ENCODE results near the gene AIG1. TPM values are rescaled to one million over a fixed set of nuclear protein-coding genes. Genes with fewer than 3 reads are reported as not detected.

Gene AIG1
- total and polyA plus RNA-seq, 2 experiments from 2014 or later, result 92.8 to 102 TPM

- Histone ChIP-seq H3K9me2 (replicated peaks; ENCODE audit: insufficient read depth) (no peaks in the 10 kb centered on the region), H3K4me1 (ENCODE audit: insufficient read depth) (peaks cover 8% of the 10 kb centered on the region), H3K4me2 (peak overlapping the region; percentile 6), H2AFZ (no peak overlapping the region), H3K9me3 (ENCODE audit: low read depth) (peaks cover 4% of the 10 kb centered on the region), H4K20me1 (ENCODE audit: insufficient read depth, poor library complexity, severe bottlenecking) (no peaks in the 10 kb centered on the region), H3K27me3 (no peaks in the 10 kb centered on the region), H3K36me3 (replicated peaks; ENCODE audit: insufficient read depth, low read depth) (no peaks in the 10 kb centered on the region), H3K27ac (no peak overlapping the region), H3K4me3 (no peak overlapping the region), H3K79me2 (no peaks in the 10 kb centered on the region)
- WGBS (ENCODE audit: low lambda C conversion rate, missing lambda C conversion rate), result 41% methylated on average over 1 of the region's 1 CpG
- DNase-seq (ENCODE audit: low spot score), result no peak
- TF ChIP-seq, protein P1, sequence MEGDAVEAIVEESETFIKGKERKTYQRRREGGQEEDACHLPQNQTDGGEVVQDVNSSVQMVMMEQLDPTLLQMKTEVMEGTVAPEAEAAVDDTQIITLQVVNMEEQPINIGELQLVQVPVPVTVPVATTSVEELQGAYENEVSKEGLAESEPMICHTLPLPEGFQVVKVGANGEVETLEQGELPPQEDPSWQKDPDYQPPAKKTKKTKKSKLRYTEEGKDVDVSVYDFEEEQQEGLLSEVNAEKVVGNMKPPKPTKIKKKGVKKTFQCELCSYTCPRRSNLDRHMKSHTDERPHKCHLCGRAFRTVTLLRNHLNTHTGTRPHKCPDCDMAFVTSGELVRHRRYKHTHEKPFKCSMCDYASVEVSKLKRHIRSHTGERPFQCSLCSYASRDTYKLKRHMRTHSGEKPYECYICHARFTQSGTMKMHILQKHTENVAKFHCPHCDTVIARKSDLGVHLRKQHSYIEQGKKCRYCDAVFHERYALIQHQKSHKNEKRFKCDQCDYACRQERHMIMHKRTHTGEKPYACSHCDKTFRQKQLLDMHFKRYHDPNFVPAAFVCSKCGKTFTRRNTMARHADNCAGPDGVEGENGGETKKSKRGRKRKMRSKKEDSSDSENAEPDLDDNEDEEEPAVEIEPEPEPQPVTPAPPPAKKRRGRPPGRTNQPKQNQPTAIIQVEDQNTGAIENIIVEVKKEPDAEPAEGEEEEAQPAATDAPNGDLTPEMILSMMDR (IDR thresholded peaks at IDR 0.05; ENCODE audit: poor library complexity), result no peak
- no peak for TF ChIP-seq EZH2phosphoT487 (IDR thresholded peaks at IDR 0.05; ENCODE audit: low read depth, severe bottlenecking, unreplicated experiment)
- TF ChIP-seq EZH2 (IDR thresholded peaks at IDR 0.05; ENCODE audit: borderline replicate concordance), result no peak
These were observed 297.0 kb downstream of the AIG1 start for GRCh38 chr6:143357561-143358255.

DNA sequence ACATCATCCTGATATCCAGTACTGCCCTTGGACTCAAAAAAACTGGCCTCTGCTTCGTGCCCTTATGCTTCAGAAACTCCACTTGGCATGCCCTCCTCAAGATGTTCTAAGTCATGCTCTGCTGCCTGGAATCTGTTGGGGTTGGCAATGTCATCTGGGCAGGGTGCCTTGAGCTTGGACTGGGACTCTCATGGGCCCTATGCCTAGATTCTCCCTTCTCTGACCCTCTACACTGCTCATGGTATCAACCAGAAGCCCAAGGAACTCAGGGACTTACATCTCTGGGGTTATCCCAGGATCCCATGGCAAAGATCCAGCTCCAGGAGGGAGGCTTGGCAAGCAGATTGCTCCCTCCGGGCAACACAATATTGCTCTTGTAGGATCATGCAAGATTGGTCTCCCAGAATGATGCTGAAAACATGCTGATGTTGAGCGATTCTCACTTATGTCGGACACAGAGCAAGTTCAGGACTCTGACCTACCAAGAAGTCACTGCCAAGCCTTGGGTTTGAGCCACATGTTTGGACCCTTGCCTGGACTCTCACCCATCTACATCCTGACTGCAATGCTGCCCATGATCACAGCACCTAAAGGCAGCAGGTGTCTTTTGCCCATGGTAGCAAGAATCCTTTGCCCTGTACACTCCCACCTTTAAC, 301.0 kb downstream of the AIG1 start:
- Histone ChIP-seq H3K4me3 (no peak overlapping the region), H2AFZ (no peak overlapping the region), H3K27me3 (no peaks in the 10 kb centered on the region), H3K4me2 (no peak overlapping the region), H3K4me1 (ENCODE audit: insufficient read depth) (peaks cover 8% of the 10 kb centered on the region), H3K27ac (no peak overlapping the region), H3K9me3 (ENCODE audit: low read depth) (no peaks in the 10 kb centered on the region), H3K36me3 (replicated peaks; ENCODE audit: insufficient read depth, low read depth) (no peaks in the 10 kb centered on the region), H3K79me2 (no peaks in the 10 kb centered on the region), H3K9me2 (replicated peaks; ENCODE audit: insufficient read depth) (no peaks in the 10 kb centered on the region), H4K20me1 (ENCODE audit: insufficient read depth, poor library complexity, severe bottlenecking) (no peaks in the 10 kb centered on the region)
- 90% methylated on average over 4 of the region's 4 CpGs for WGBS (ENCODE audit: low lambda C conversion rate, missing lambda C conversion rate)
- DNase-seq (ENCODE audit: low spot score), result no peak
- TF ChIP-seq EZH2phosphoT487 (IDR thresholded peaks at IDR 0.05; ENCODE audit: low read depth, severe bottlenecking, unreplicated experiment), result no peak
- no peak for TF ChIP-seq EZH2 (IDR thresholded peaks at IDR 0.05; ENCODE audit: borderline replicate concordance)
- TF ChIP-seq, protein P1 (IDR thresholded peaks at IDR 0.05; ENCODE audit: poor library complexity), result no peak

DNA sequence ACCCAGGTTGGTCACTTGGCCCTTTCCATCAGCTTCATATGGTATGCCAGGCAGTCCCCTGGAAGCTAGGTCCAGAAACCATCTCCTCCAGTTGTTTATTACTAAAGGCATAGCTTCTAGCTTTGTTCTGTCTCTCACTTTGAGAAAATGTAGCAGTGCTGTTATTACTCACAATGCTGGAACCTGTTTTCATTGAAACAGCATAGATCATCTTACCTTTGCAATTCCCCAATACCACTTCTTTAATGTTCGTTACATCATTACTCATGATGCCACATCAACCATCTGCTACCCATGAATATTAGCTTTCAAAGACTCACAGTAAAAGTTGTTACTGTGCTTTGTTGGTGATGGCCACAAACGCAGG, 301.5 kb downstream of the AIG1 start:
- Histone ChIP-seq H3K4me3 (no peak overlapping the region), H3K27me3 (no peaks in the 10 kb centered on the region), H3K9me2 (replicated peaks; ENCODE audit: insufficient read depth) (no peaks in the 10 kb centered on the region), H3K4me2 (no peak overlapping the region), H3K79me2 (no peaks in the 10 kb centered on the region), H3K36me3 (replicated peaks; ENCODE audit: insufficient read depth, low read depth) (no peaks in the 10 kb centered on the region), H3K4me1 (ENCODE audit: insufficient read depth) (peaks cover 6% of the 10 kb centered on the region), H3K9me3 (ENCODE audit: low read depth) (no peaks in the 10 kb centered on the region), H2AFZ (no peak overlapping the region), H3K27ac (no peak overlapping the region), H4K20me1 (ENCODE audit: insufficient read depth, poor library complexity, severe bottlenecking) (no peaks in the 10 kb centered on the region)
- no peak for DNase-seq (ENCODE audit: low spot score)
- TF ChIP-seq, protein P1 (IDR thresholded peaks at IDR 0.05; ENCODE audit: poor library complexity), result no peak
- TF ChIP-seq EZH2 (IDR thresholded peaks at IDR 0.05; ENCODE audit: borderline replicate concordance) (no peak), EZH2phosphoT487 (IDR thresholded peaks at IDR 0.05; ENCODE audit: low read depth, severe bottlenecking, unreplicated experiment) (no peak)
- WGBS (ENCODE audit: low lambda C conversion rate, missing lambda C conversion rate), result 87% methylated on average over 2 of the region's 2 CpGs

All from hepatocyte (in vitro differentiated cells).